ENCODE measurements around the gene UTP15.

UTP15 gene

GRCh38 chr5:73615085-73615484 lies 49.5 kb downstream of the UTP15 start:
- TF ChIP-seq TAF1 (IDR thresholded peaks at IDR 0.05; ENCODE audit: borderline replicate concordance, insufficient read depth, low read length), result no peak
- no peak for TF ChIP-seq SIN3A (IDR thresholded peaks at IDR 0.05; ENCODE audit: borderline replicate concordance, insufficient read depth, low read length)

GRCh38 chr5:73615947-73616346 lies 50.4 kb downstream of the UTP15 start:
- TF ChIP-seq TAF1 (IDR thresholded peaks at IDR 0.05; ENCODE audit: borderline replicate concordance, insufficient read depth, low read length), result no peak
- no peak for TF ChIP-seq SIN3A (IDR thresholded peaks at IDR 0.05; ENCODE audit: borderline replicate concordance, insufficient read depth, low read length)

GRCh38 chr5:73617510-73618279 lies 52.2 kb downstream of the UTP15 start:
- TF ChIP-seq SIN3A (IDR thresholded peaks at IDR 0.05; ENCODE audit: borderline replicate concordance, insufficient read depth, low read length) (no peak), REST (IDR thresholded peaks at IDR 0.05; ENCODE audit: insufficient read depth in 1 of 2, low read depth in 2 of 2, low read length in 2 of 2) (no peak), POLR2AphosphoS5 (IDR thresholded peaks at IDR 0.05; ENCODE audit: low read depth, low read length) (no peak), FOXP2 (optimal IDR thresholded peaks at IDR 0.05; ENCODE audit: borderline replicate concordance, extremely low read depth, extremely low read length, insufficient read depth) (no peak), TAF1 (IDR thresholded peaks at IDR 0.05; ENCODE audit: borderline replicate concordance, insufficient read depth, low read length) (no peak)

- no peak for TF ChIP-seq FOXP2 (optimal IDR thresholded peaks at IDR 0.05; ENCODE audit: borderline replicate concordance, extremely low read depth, extremely low read length, insufficient read depth)
- TF ChIP-seq SIN3A (IDR thresholded peaks at IDR 0.05; ENCODE audit: borderline replicate concordance, insufficient read depth, low read length), result no peak
- TF ChIP-seq POLR2AphosphoS5 (IDR thresholded peaks at IDR 0.05; ENCODE audit: low read depth, low read length), result no peak
- no peak for TF ChIP-seq TAF1 (IDR thresholded peaks at IDR 0.05; ENCODE audit: borderline replicate concordance, insufficient read depth, low read length)
- no peak for TF ChIP-seq REST (IDR thresholded peaks at IDR 0.05; ENCODE audit: insufficient read depth in 1 of 2, low read depth in 2 of 2, low read length in 2 of 2)
Measured at GRCh38 chr5:73619606-73620333, 54.2 kb downstream of the UTP15 start.

- no peak for TF ChIP-seq FOXP2 (optimal IDR thresholded peaks at IDR 0.05; ENCODE audit: borderline replicate concordance, extremely low read depth, extremely low read length, insufficient read depth)
- no peak for TF ChIP-seq SIN3A (IDR thresholded peaks at IDR 0.05; ENCODE audit: borderline replicate concordance, insufficient read depth, low read length)
- TF ChIP-seq TAF1 (IDR thresholded peaks at IDR 0.05; ENCODE audit: borderline replicate concordance, insufficient read depth, low read length), result no peak
- TF ChIP-seq POLR2AphosphoS5 (IDR thresholded peaks at IDR 0.05; ENCODE audit: low read depth, low read length), result no peak
- no peak for TF ChIP-seq REST (IDR thresholded peaks at IDR 0.05; ENCODE audit: insufficient read depth in 1 of 2, low read depth in 2 of 2, low read length in 2 of 2)
Measured at GRCh38 chr5:73620334-73620687, 54.8 kb downstream of the UTP15 start.

GRCh38 chr5:73623060-73623459 lies 57.5 kb downstream of the UTP15 start:
- no peak for TF ChIP-seq SIN3A (IDR thresholded peaks at IDR 0.05; ENCODE audit: borderline replicate concordance, insufficient read depth, low read length)
- TF ChIP-seq TAF1 (IDR thresholded peaks at IDR 0.05; ENCODE audit: borderline replicate concordance, insufficient read depth, low read length), result no peak
- TF ChIP-seq FOXP2 (optimal IDR thresholded peaks at IDR 0.05; ENCODE audit: borderline replicate concordance, extremely low read depth, extremely low read length, insufficient read depth), result no peak
- TF ChIP-seq POLR2AphosphoS5 (IDR thresholded peaks at IDR 0.05; ENCODE audit: low read depth, low read length), result no peak
- TF ChIP-seq REST (IDR thresholded peaks at IDR 0.05; ENCODE audit: insufficient read depth in 1 of 2, low read depth in 2 of 2, low read length in 2 of 2), result no peak

Data from PFSK-1 (cell line).